ENCODE results near the gene CATSPERZ.
A peak's percentile ranks its signal among the peaks of the same experiment; 100 is the strongest.
"Not testable (repeated sequence)": the region's sequence is repeated elsewhere in the genome, so short reads cannot be mapped to it uniquely, and the experiment has no call there.

The CATSPERZ gene

DNA sequence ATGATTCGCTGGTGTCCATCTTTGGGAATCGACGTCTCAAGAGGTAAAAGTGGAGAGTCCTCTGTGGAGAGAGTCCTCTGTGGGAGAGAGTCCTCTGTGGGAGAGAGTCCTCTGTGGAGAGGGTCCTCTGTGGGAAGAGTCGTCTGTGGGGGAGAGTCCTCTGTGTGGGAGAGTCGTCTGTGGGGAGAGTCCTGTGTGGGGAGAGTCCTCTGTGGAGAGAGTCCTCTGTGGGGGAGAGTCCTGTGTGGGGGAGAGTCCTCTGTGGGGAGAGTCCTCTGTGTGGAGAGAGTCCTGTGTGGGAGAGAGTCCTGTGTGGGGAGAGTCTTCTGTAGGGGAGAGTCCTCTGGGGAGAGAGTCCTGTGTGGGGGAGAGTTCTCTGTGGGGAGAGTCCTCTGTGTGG is 20.9 kb downstream of the CATSPERZ start:
- no peak for DNase-seq (ENCODE audit: low read depth in 2 of 2)

DNA sequence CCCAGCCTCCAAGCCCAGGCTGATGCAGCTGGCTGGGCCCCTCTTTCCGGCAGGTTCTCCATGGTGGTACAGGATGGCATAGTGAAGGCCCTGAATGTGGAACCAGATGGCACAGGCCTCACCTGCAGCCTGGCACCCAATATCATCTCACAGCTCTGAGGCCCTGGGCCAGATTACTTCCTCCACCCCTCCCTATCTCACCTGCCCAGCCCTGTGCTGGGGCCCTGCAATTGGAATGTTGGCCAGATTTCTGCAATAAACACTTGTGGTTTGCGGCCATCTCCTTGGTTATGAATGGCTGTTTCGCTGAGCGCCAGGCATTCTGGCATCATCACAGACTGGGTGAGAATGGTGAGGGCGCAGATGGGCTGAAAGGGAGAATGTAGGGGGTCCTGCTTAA is 21.4 kb downstream of the CATSPERZ start:
- no peak for DNase-seq (ENCODE audit: low read depth in 2 of 2)

DNA sequence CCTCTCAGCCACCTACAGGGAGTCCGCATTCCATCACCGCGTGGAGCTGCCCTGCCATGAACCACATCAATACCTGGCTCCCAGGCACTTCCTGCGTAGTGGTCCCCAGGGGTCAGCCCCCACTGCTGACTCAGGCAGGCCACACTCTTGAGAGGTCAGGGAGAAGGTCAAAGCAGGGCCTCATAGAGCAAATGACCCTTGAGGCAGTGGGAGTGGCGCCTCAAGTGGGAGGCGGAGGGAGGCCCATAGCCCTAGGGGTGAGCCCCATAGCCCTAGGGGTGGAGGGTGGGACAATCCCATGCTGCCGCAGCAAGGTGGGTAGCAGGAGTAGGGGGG is 22.7 kb downstream of the CATSPERZ start:
- DNase-seq (ENCODE audit: low read depth in 2 of 2) = no peak

- no peak for DNase-seq (ENCODE audit: low read depth in 2 of 2)
These were observed 23.2 kb downstream of the CATSPERZ start for GRCh38 chr11:64323373-64323772.

- not testable (repeated sequence) for DNase-seq (ENCODE audit: low read depth in 2 of 2)
These were observed 23.8 kb downstream of the CATSPERZ start for GRCh38 chr11:64323984-64324383.

- DNase-seq (ENCODE audit: low read depth in 2 of 2) = no peak
These were observed 24.7 kb downstream of the CATSPERZ start for GRCh38 chr11:64324692-64325469.

- no peak for DNase-seq (ENCODE audit: low read depth in 2 of 2)
These were observed 27.2 kb downstream of the CATSPERZ start for GRCh38 chr11:64327375-64327774.

DNA sequence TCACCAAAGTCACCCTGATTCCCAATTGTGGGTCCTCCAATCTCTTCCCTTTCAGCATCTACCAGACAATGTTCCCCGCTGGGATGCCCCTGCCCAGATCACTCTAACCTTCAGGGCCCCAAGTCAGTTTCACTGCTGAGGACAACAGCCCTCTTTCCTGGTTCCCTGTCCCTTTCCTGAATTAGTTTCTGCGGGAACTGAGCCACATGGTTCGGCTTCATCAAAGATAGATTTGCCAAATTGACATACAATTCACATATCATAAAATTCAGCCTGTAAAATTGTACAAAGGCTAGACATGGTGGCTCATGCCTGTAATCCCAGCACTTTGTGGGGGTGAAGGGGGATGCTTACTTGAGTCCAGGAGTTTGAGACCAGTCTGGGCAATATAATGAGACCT is 27.8 kb downstream of the CATSPERZ start:
- no peak for DNase-seq (ENCODE audit: low read depth in 2 of 2)

- DNase-seq (ENCODE audit: low read depth in 2 of 2) = no peak
These were observed 30.7 kb downstream of the CATSPERZ start for GRCh38 chr11:64330888-64331287.

GRCh38 chr11:64331569-64332371 is 31.6 kb downstream of the CATSPERZ start:
- DNase-seq (ENCODE audit: low read depth in 2 of 2) = peak; percentile 38 to 45

DNA sequence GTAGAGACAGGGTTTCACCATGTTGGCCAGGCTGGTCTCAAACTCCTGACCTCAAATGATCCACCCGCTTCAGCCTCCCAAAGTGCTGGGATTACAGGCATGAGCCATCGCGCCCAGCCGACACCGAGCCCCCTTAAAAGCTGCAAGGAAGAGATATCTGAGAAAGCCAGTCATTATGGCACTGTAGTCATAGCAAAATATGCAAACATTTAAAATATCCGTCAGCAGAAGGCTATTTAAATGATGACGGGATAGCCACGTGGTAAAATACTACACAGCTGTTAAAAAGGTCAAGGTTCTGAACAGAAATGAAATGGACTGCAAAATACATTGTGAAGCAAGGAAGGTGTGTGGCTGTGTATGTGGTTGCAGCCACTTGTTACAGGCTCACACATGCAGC is 33.4 kb downstream of the CATSPERZ start:
- DNase-seq (ENCODE audit: low read depth in 2 of 2) = no peak

- peak; percentile 79 to 80 for DNase-seq (ENCODE audit: low read depth in 2 of 2)
These were observed 34.9 kb downstream of the CATSPERZ start for GRCh38 chr11:64334764-64335735.

- DNase-seq (ENCODE audit: low read depth in 2 of 2) = no peak
These were observed 37.5 kb downstream of the CATSPERZ start for GRCh38 chr11:64337538-64338249.

GRCh38 chr11:64338716-64339115 is 38.6 kb downstream of the CATSPERZ start:
- no peak for DNase-seq (ENCODE audit: low read depth in 2 of 2)

GRCh38 chr11:64339286-64339685 is 39.1 kb downstream of the CATSPERZ start:
- no peak for DNase-seq (ENCODE audit: low read depth in 2 of 2)

DNA sequence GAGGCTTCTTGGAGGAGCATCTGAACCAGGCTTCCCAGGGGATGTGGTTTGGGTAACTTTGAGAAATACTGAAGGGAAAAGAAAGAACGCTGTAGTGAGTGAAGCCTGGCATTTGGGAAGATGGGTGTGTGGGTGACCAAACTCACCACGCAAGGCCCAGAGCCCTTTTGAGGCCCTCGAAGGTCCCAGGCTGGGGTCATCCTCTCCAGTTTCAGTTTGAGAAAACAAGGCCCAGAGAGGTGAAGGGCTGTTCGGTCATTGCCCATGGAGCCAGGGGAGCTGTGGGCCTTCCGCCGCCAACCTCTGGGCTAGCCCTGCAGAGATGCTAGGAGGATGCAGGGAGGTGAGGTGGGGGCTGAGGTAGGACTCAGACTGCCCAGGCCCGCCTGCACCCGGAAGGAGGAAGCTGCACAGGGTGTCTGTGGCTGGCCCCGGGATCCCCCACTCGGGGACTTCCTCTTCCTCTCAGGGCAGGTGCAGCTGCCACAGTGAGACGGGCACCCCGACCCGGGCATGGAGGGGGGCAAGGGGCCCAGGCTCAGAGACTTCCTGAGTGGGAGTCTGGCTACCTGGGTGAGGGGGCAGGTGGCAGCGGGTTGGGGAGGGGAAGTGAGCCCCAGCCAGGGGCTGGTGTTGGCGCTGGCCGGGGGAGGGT is 39.7 kb downstream of the CATSPERZ start, which contains the start of gene CCDC88B:
Gene CCDC88B (plus strand): TSS at position 451 of the 655 bp plus-strand sequence. CDS start 63 bp downstream, at position 514.
- DNase-seq (ENCODE audit: low read depth in 2 of 2) = no peak

DNA sequence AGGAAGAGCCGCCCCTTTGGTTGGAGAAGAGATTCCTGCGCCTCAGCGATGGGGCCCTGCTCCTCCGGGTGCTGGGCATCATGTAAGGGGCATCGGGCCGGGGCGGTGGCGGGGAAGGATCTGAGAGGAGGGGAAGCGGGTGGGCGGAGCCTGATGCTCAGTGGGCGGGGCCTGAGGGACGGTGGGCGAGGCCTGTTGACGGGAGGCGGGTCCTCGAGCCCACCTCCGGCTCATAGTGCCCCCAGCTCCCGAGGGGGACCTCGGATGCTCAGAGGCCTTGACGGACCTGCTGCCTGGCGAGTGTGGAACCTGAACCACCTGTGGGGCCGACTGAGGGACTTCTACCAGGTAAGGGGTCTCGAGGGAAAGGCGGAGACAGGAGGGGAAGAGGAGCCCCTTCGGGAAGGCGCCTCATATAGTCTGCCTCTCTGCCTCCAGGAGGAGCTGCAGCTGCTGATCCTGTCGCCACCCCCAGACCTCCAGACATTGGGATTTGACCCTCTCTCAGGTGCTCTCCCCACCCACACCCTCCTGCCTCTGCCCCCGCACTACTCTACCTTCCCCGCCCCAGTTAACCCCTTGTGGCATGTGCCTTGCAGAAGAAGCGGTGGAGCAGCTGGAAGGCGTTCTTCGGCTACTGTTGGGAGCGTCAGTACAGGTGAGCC is 40.6 kb downstream of the CATSPERZ start:
- no peak for DNase-seq (ENCODE audit: low read depth in 2 of 2)

GRCh38 chr11:64341429-64341828 is 41.3 kb downstream of the CATSPERZ start:
- DNase-seq (ENCODE audit: low read depth in 2 of 2) = no peak

GRCh38 chr11:64341851-64342791 is 42.0 kb downstream of the CATSPERZ start:
- DNase-seq (ENCODE audit: low read depth in 2 of 2) = peak; percentile 60 to 61
